ENCODE measurements around the gene CFAP69.

Gene CFAP69

GRCh38 chr7:90256778-90257177, 11.8 kb downstream of the CFAP69 start:
- TF ChIP-seq REST (IDR thresholded peaks at IDR 0.05; ENCODE audit: insufficient read depth in 1 of 2, low read depth in 2 of 2, low read length in 2 of 2), result no peak
- no peak for TF ChIP-seq TAF1 (IDR thresholded peaks at IDR 0.05; ENCODE audit: borderline replicate concordance, insufficient read depth, low read length)
- TF ChIP-seq SIN3A (IDR thresholded peaks at IDR 0.05; ENCODE audit: borderline replicate concordance, insufficient read depth, low read length), result no peak
- TF ChIP-seq POLR2AphosphoS5 (IDR thresholded peaks at IDR 0.05; ENCODE audit: low read depth, low read length), result no peak
- no peak for TF ChIP-seq FOXP2 (optimal IDR thresholded peaks at IDR 0.05; ENCODE audit: borderline replicate concordance, extremely low read depth, extremely low read length, insufficient read depth)

- TF ChIP-seq POLR2AphosphoS5 (IDR thresholded peaks at IDR 0.05; ENCODE audit: low read depth, low read length) (no peak), REST (IDR thresholded peaks at IDR 0.05; ENCODE audit: insufficient read depth in 1 of 2, low read depth in 2 of 2, low read length in 2 of 2) (no peak), FOXP2 (optimal IDR thresholded peaks at IDR 0.05; ENCODE audit: borderline replicate concordance, extremely low read depth, extremely low read length, insufficient read depth) (no peak), TAF1 (IDR thresholded peaks at IDR 0.05; ENCODE audit: borderline replicate concordance, insufficient read depth, low read length) (no peak), SIN3A (IDR thresholded peaks at IDR 0.05; ENCODE audit: borderline replicate concordance, insufficient read depth, low read length) (no peak)
Measured at GRCh38 chr7:90261441-90261840, 16.5 kb downstream of the CFAP69 start.

- TF ChIP-seq TAF1 (IDR thresholded peaks at IDR 0.05; ENCODE audit: borderline replicate concordance, insufficient read depth, low read length), result no peak
- no peak for TF ChIP-seq SIN3A (IDR thresholded peaks at IDR 0.05; ENCODE audit: borderline replicate concordance, insufficient read depth, low read length)
- TF ChIP-seq POLR2AphosphoS5 (IDR thresholded peaks at IDR 0.05; ENCODE audit: low read depth, low read length), result no peak
- no peak for TF ChIP-seq FOXP2 (optimal IDR thresholded peaks at IDR 0.05; ENCODE audit: borderline replicate concordance, extremely low read depth, extremely low read length, insufficient read depth)
- TF ChIP-seq REST (IDR thresholded peaks at IDR 0.05; ENCODE audit: insufficient read depth in 1 of 2, low read depth in 2 of 2, low read length in 2 of 2), result no peak
Measured at GRCh38 chr7:90262438-90262837, 17.5 kb downstream of the CFAP69 start.

GRCh38 chr7:90266808-90267207, 21.8 kb downstream of the CFAP69 start:
- TF ChIP-seq POLR2AphosphoS5 (IDR thresholded peaks at IDR 0.05; ENCODE audit: low read depth, low read length), result no peak
- no peak for TF ChIP-seq TAF1 (IDR thresholded peaks at IDR 0.05; ENCODE audit: borderline replicate concordance, insufficient read depth, low read length)
- TF ChIP-seq FOXP2 (optimal IDR thresholded peaks at IDR 0.05; ENCODE audit: borderline replicate concordance, extremely low read depth, extremely low read length, insufficient read depth), result no peak
- TF ChIP-seq SIN3A (IDR thresholded peaks at IDR 0.05; ENCODE audit: borderline replicate concordance, insufficient read depth, low read length), result no peak
- no peak for TF ChIP-seq REST (IDR thresholded peaks at IDR 0.05; ENCODE audit: insufficient read depth in 1 of 2, low read depth in 2 of 2, low read length in 2 of 2)
